GM12892 (cell line): Measurements from ENCODE around the gene ASMT.

ENCODE experiments used
- POLR2A ChIP-seq: IDR thresholded peaks from 2 replicates; pipeline ENCODE4 v1.6.1; 2011; ENCODE audit warnings: low read depth, low read length, control low read depth
- POLR2AphosphoS5 ChIP-seq: IDR thresholded peaks from 2 replicates; pipeline ENCODE4 v1.6.1; 2011; ENCODE audit warnings: low read depth, low read length, control low read depth

- TF ChIP-seq POLR2A (no peak), POLR2AphosphoS5 (no peak)
Observed at GRCh38 chrX:1582686-1583437, 32.0 kb upstream of the ASMT start.
